ENCODE data around the gene CD209.

The CD209 gene

DNA sequence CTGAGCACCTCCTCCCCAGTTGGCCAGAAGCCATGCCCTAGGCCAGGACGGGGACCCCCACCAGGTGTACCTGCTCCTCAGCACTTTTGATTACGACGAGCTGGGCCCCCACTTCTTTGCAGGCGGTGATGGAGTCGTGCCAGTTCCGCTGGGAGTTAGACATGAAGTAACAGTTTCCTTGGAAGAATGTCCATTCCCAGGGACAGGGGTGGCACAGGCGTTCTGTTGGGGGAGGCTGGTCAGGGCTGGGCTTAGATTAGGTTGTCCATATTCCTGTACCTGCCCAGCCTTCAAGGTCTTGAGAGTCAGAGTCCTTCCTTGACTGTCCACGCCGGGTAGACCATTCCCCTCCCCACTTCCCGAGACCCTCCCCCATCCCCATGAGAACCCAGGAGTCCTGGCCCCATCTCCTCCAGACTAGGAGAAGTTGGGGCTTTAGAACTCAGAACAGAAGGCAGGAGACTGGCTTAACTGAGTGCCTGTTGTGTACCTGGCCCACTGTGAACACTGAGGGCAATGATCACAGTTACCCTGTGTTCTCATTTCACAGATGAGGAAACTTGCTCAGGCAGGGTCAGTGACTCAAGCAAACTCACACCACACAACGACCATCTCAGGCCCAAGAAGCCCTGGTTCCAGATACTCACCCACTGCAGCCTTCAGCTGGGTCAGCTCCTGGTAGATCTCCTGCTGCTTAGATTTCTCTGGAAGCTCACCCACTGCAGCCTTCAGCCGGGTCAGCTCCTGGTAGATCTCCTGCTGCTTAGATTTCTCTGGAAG lies 2.3 kb downstream of the CD209 start:
- Histone ChIP-seq H3K4me1 (ENCODE audit: control insufficient read depth, insufficient read depth, low read length) (no peaks in the 10 kb centered on the region), H3K27me3 (ENCODE audit: control insufficient read depth, insufficient read depth, low read length) (peaks cover 7% of the 10 kb centered on the region), H3K9me3 (replicated peaks; ENCODE audit: low read length) (no peaks in the 10 kb centered on the region), H3K4me3 (ENCODE audit: low read length) (no peak overlapping the region), H3K9ac (ENCODE audit: low read depth, low read length) (no peak overlapping the region), H3K36me3 (ENCODE audit: insufficient read depth, low read length) (no peaks in the 10 kb centered on the region), H3K4me2 (ENCODE audit: low read length) (no peak overlapping the region)

DNA sequence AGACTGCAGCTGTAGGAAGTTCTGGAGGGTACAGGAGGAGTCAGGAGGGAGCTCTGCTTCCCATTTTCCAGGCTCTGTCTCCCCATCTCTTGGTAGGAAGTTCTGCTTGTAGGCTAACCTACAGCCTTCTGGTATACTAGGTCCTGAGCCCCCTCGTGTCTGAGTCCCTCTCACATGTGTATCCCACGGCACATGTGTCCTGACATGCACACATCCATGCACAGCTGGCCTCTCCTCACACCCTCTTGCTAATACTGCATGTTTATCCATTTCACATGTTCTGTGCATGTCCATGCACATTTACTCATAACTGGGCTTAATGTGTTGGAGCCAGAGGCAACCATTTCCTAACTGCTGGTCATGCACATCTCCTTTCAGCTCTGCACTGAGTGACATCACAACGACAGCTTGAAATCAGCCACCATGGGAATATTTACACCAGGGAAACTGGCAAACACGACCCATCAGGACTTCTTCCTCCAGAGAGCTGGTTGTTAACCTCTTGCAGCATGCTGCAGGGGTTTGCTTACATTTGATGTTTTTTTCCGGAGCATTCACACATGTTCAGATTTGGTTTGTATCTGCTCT lies 3.0 kb downstream of the CD209 start:
- Histone ChIP-seq H3K9ac (ENCODE audit: low read depth, low read length) (no peak overlapping the region), H3K4me1 (ENCODE audit: control insufficient read depth, insufficient read depth, low read length) (no peaks in the 10 kb centered on the region), H3K27me3 (ENCODE audit: control insufficient read depth, insufficient read depth, low read length) (peaks cover 7% of the 10 kb centered on the region), H3K36me3 (ENCODE audit: insufficient read depth, low read length) (no peaks in the 10 kb centered on the region), H3K4me2 (ENCODE audit: low read length) (no peak overlapping the region), H3K4me3 (ENCODE audit: low read length) (no peak overlapping the region), H3K9me3 (replicated peaks; ENCODE audit: low read length) (no peaks in the 10 kb centered on the region)

- Histone ChIP-seq H3K9me3 (replicated peaks; ENCODE audit: low read length) (no peaks in the 10 kb centered on the region), H3K4me3 (ENCODE audit: low read length) (no peak overlapping the region), H3K4me2 (ENCODE audit: low read length) (no peak overlapping the region), H3K9ac (ENCODE audit: low read depth, low read length) (no peak overlapping the region), H3K36me3 (ENCODE audit: insufficient read depth, low read length) (no peaks in the 10 kb centered on the region), H3K27me3 (ENCODE audit: control insufficient read depth, insufficient read depth, low read length) (peaks cover 7% of the 10 kb centered on the region), H3K4me1 (ENCODE audit: control insufficient read depth, insufficient read depth, low read length) (no peaks in the 10 kb centered on the region)
These were observed 3.9 kb downstream of the CD209 start for GRCh38 chr19:7743425-7743841.

- Histone ChIP-seq H3K4me2 (ENCODE audit: low read length) (no peak overlapping the region), H3K9ac (ENCODE audit: low read depth, low read length) (no peak overlapping the region), H3K9me3 (replicated peaks; ENCODE audit: low read length) (no peaks in the 10 kb centered on the region), H3K27me3 (ENCODE audit: control insufficient read depth, insufficient read depth, low read length) (peaks cover 7% of the 10 kb centered on the region), H3K36me3 (ENCODE audit: insufficient read depth, low read length) (no peaks in the 10 kb centered on the region), H3K4me1 (ENCODE audit: control insufficient read depth, insufficient read depth, low read length) (no peaks in the 10 kb centered on the region), H3K4me3 (ENCODE audit: low read length) (no peak overlapping the region)
These were observed 4.3 kb downstream of the CD209 start for GRCh38 chr19:7742991-7743390.

GRCh38 chr19:7742575-7742974 lies 4.8 kb downstream of the CD209 start:
- Histone ChIP-seq H3K36me3 (ENCODE audit: insufficient read depth, low read length) (no peaks in the 10 kb centered on the region), H3K4me3 (ENCODE audit: low read length) (no peak overlapping the region), H3K27me3 (ENCODE audit: control insufficient read depth, insufficient read depth, low read length) (peaks cover 7% of the 10 kb centered on the region)

GRCh38 chr19:7740682-7741054 lies 6.7 kb downstream of the CD209 start:
- H3K9ac ChIP-seq (ENCODE audit: low read depth, low read length), result no peak overlapping the region
- H3K27me3 ChIP-seq (ENCODE audit: control insufficient read depth, insufficient read depth, low read length), result peaks cover 11% of the 10 kb centered on the region
- no peaks in the 10 kb centered on the region for H3K9me3 ChIP-seq (replicated peaks; ENCODE audit: low read length)
- H3K4me2 ChIP-seq (ENCODE audit: low read length), result no peak overlapping the region
- no peak overlapping the region for H3K4me3 ChIP-seq (ENCODE audit: low read length)
- H3K4me1 ChIP-seq (ENCODE audit: control insufficient read depth, insufficient read depth, low read length), result no peaks in the 10 kb centered on the region
- no peaks in the 10 kb centered on the region for H3K36me3 ChIP-seq (ENCODE audit: insufficient read depth, low read length)

More at GRCh38 chr19:7742575-7742974, 4.8 kb downstream of the CD209 start:
- no peaks in the 10 kb centered on the region for H3K9me3 ChIP-seq (replicated peaks; ENCODE audit: low read length)
- H3K4me1 ChIP-seq (ENCODE audit: control insufficient read depth, insufficient read depth, low read length), result no peaks in the 10 kb centered on the region
- no peak overlapping the region for H3K9ac ChIP-seq (ENCODE audit: low read depth, low read length)
- no peak overlapping the region for H3K4me2 ChIP-seq (ENCODE audit: low read length)

DNA sequence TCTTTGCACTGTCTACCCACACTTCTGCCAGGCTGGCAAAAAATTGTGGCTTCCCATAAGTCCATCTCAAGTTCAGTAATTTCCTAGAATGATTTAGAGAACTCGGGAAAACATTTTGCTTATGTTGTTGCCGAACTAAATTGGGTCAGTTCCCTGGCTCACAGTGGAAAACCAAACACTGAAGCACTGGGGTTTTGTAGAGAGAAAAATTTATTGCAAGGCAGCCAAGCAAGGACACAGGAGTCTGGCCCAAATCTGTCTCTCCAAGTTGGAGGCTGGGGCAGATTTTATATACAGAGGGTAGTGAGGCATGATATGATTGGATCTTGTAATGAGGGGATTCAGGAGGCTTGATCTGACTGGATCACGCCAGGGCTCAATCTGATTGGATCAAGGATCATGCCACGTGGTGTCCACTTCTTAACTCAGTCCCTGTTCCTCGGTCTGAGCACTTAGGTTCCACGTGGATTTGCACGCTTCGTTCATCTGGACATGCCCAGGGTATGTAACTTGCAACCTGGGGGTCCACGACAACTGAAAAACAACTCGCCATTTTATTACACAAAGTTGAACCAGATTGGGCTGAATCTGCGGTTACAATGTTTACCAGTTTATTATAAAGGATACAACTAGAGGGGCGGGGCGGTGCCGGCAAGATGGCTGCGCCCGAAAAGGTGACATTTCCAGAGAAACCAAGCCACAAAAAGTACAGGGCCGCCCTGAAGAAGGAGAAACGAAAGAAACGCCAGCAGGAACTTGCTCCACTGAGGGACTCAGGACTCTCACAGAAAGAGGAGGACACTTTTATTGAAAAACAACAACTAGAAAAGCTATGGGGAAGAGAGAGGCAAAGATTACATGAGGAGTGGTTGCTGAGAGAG lies 7.3 kb downstream of the CD209 start:
- Histone ChIP-seq H3K36me3 (ENCODE audit: insufficient read depth, low read length) (no peaks in the 10 kb centered on the region), H3K27me3 (ENCODE audit: control insufficient read depth, insufficient read depth, low read length) (peaks cover 12% of the 10 kb centered on the region), H3K4me2 (ENCODE audit: low read length) (no peak overlapping the region), H3K9ac (ENCODE audit: low read depth, low read length) (no peak overlapping the region), H3K4me3 (ENCODE audit: low read length) (no peak overlapping the region), H3K4me1 (ENCODE audit: control insufficient read depth, insufficient read depth, low read length) (no peaks in the 10 kb centered on the region), H3K9me3 (replicated peaks; ENCODE audit: low read length) (no peaks in the 10 kb centered on the region)

DNA sequence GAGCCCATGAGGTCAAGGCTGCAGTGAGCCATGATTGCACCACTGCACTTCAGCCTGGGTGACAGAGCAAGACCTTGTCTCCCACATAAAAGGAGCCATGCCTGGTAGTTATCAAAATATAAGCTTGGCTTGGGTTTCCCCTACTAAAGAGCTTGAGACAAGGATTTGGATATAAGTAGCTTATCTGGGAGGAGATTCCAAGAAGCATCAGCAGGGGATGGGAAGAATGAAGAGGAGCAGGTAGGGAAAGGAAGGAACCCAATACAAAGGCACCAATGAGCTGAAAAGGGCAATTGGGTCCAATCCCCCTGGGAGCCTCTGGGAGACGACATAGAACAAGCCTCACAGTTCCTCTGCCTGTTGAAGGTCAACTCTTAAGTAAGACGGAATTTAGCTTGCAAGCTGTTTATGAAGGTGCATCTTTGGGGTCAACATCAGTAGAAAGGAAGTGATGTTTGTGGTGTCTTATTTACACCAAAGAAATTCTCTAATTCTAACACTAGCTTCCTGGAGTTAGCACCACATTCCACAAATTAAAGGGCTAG lies 8.1 kb downstream of the CD209 start:
- Histone ChIP-seq H3K4me1 (ENCODE audit: control insufficient read depth, insufficient read depth, low read length) (no peaks in the 10 kb centered on the region), H3K4me3 (ENCODE audit: low read length) (no peak overlapping the region), H3K4me2 (ENCODE audit: low read length) (no peak overlapping the region), H3K27me3 (ENCODE audit: control insufficient read depth, insufficient read depth, low read length) (peaks cover 13% of the 10 kb centered on the region), H3K36me3 (ENCODE audit: insufficient read depth, low read length) (no peaks in the 10 kb centered on the region), H3K9ac (ENCODE audit: low read depth, low read length) (no peak overlapping the region), H3K9me3 (replicated peaks; ENCODE audit: low read length) (no peaks in the 10 kb centered on the region)

- H3K9ac ChIP-seq (ENCODE audit: low read depth, low read length), result no peak overlapping the region
- H3K36me3 ChIP-seq (ENCODE audit: insufficient read depth, low read length), result no peaks in the 10 kb centered on the region
- H3K4me3 ChIP-seq (ENCODE audit: low read length), result no peak overlapping the region
- no peaks in the 10 kb centered on the region for H3K4me1 ChIP-seq (ENCODE audit: control insufficient read depth, insufficient read depth, low read length)
- H3K4me2 ChIP-seq (ENCODE audit: low read length), result no peak overlapping the region
- H3K27me3 ChIP-seq (ENCODE audit: control insufficient read depth, insufficient read depth, low read length), result peaks cover 13% of the 10 kb centered on the region
- no peaks in the 10 kb centered on the region for H3K9me3 ChIP-seq (replicated peaks; ENCODE audit: low read length)
These were observed 9.3 kb downstream of the CD209 start for GRCh38 chr19:7738023-7738422.

GRCh38 chr19:7737215-7737614 lies 10.1 kb downstream of the CD209 start:
- H3K9ac ChIP-seq (ENCODE audit: low read depth, low read length), result no peak overlapping the region

GRCh38 chr19:7736148-7736547 lies 11.2 kb downstream of the CD209 start:
- H3K27me3 ChIP-seq (ENCODE audit: control insufficient read depth, insufficient read depth, low read length), result peaks cover 24% of the 10 kb centered on the region
- no peak overlapping the region for H3K9ac ChIP-seq (ENCODE audit: low read depth, low read length)
- H3K36me3 ChIP-seq (ENCODE audit: insufficient read depth, low read length), result no peaks in the 10 kb centered on the region
- H3K4me1 ChIP-seq (ENCODE audit: control insufficient read depth, insufficient read depth, low read length), result no peaks in the 10 kb centered on the region
- no peaks in the 10 kb centered on the region for H3K9me3 ChIP-seq (replicated peaks; ENCODE audit: low read length)
- H3K4me3 ChIP-seq (ENCODE audit: low read length), result no peak overlapping the region
- no peak overlapping the region for H3K4me2 ChIP-seq (ENCODE audit: low read length)

More at GRCh38 chr19:7737215-7737614, 10.1 kb downstream of the CD209 start:
- Histone ChIP-seq H3K36me3 (ENCODE audit: insufficient read depth, low read length) (no peaks in the 10 kb centered on the region), H3K9me3 (replicated peaks; ENCODE audit: low read length) (no peaks in the 10 kb centered on the region), H3K4me2 (ENCODE audit: low read length) (no peak overlapping the region), H3K4me1 (ENCODE audit: control insufficient read depth, insufficient read depth, low read length) (no peaks in the 10 kb centered on the region), H3K4me3 (ENCODE audit: low read length) (no peak overlapping the region), H3K27me3 (ENCODE audit: control insufficient read depth, insufficient read depth, low read length) (peaks cover 15% of the 10 kb centered on the region)
